Mesothelial cell of epicardium (in vitro differentiated cells): Measurements from ENCODE around the gene TRIM28. TPM values are rescaled to one million over a fixed set of nuclear protein-coding genes. Genes with fewer than 3 reads are reported as not detected.

Source experiments
- DNase-seq, 2 experiments: peaks; one replicate each; pipeline ENCODE4 v3.0.0; 2021; ENCODE audit warnings: low spot score in 2 of 2; ENCODE audit not compliant: unreplicated experiment in 2 of 2
- H3K27ac Mint-ChIP-seq: 2 replicates; pipeline ENCODE4 v1.8.0; 2021; ENCODE audit warnings: mixed read lengths
- H3K27me3 Mint-ChIP-seq: 2 replicates; pipeline ENCODE4 v1.8.0; 2021; ENCODE audit warnings: low read depth, mixed read lengths
- H3K36me3 Mint-ChIP-seq: 2 replicates; pipeline ENCODE4 v1.8.0; 2021; ENCODE audit warnings: mixed read lengths
- H3K4me1 Mint-ChIP-seq: 2 replicates; pipeline ENCODE4 v1.8.0; 2021; ENCODE audit warnings: mixed read lengths
- H3K4me3 Mint-ChIP-seq: 2 replicates; pipeline ENCODE4 v1.8.0; 2021; ENCODE audit warnings: mild to moderate bottlenecking, moderate library complexity, mixed read lengths
- H3K9me3 Mint-ChIP-seq: 2 replicates; pipeline ENCODE4 v1.8.0; 2021; ENCODE audit warnings: mixed read lengths
- total RNA-seq: library from RNA; stranded (reverse); gene quantifications from 3 replicates; pipeline ENCODE4 v1.2.1, GENCODE V29; 2021
- TF ChIP-seq, protein P1 (sequence below): fragments of 200-600 bp; sonication (generic); IDR thresholded peaks from one replicate; pipeline ENCODE4 v1.5.0; 2021; ENCODE audit warnings: antibody characterized with exemption; ENCODE audit not compliant: unreplicated experiment

The TRIM28 gene
- total RNA-seq, 1 donor from 2014 or later = 577 TPM

DNA sequence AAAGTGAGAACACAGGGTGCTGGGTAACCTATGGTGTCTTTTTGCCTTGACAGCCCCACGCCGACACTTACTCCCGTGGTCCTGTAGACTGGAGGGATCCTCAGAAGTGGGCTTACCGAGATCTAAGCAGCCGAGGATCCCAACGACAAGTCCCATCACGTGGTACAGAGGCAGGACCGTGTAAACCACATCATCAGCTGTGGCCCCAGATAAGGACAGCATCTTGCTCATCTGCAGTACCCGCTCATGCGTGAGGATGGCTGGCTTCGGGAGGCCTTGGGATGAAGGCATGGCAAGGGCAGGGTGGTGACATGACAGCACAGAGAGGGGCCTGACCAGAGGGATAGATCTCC is 34.2 kb upstream of the TRIM28 start:
- Mint-ChIP-seq H3K27me3 (no peaks in the 10 kb centered on the region), H3K36me3 (peaks cover 7% of the 10 kb centered on the region), H3K27ac (no peak overlapping the region), H3K9me3 (peaks cover 9% of the 10 kb centered on the region), H3K4me1 (peaks cover 6% of the 10 kb centered on the region), H3K4me3 (no peak overlapping the region)
- DNase-seq = no peak
- TF ChIP-seq, protein P1, sequence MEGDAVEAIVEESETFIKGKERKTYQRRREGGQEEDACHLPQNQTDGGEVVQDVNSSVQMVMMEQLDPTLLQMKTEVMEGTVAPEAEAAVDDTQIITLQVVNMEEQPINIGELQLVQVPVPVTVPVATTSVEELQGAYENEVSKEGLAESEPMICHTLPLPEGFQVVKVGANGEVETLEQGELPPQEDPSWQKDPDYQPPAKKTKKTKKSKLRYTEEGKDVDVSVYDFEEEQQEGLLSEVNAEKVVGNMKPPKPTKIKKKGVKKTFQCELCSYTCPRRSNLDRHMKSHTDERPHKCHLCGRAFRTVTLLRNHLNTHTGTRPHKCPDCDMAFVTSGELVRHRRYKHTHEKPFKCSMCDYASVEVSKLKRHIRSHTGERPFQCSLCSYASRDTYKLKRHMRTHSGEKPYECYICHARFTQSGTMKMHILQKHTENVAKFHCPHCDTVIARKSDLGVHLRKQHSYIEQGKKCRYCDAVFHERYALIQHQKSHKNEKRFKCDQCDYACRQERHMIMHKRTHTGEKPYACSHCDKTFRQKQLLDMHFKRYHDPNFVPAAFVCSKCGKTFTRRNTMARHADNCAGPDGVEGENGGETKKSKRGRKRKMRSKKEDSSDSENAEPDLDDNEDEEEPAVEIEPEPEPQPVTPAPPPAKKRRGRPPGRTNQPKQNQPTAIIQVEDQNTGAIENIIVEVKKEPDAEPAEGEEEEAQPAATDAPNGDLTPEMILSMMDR = no peak

- Mint-ChIP-seq H3K36me3 (peaks cover 7% of the 10 kb centered on the region), H3K27me3 (no peaks in the 10 kb centered on the region), H3K9me3 (peaks cover 9% of the 10 kb centered on the region), H3K4me3 (no peak overlapping the region), H3K27ac (no peak overlapping the region), H3K4me1 (peaks cover 9% of the 10 kb centered on the region)
- TF ChIP-seq, protein P1 = no peak
- DNase-seq = no peak
These were observed 33.6 kb upstream of the TRIM28 start for GRCh38 chr19:58510084-58510862.

- Mint-ChIP-seq H3K27me3 (no peaks in the 10 kb centered on the region), H3K4me3 (no peak within 1 kb of the TSS), H3K27ac (no peak within 1 kb of the TSS)
These were observed 32.3 kb upstream of the TRIM28 start, which contains the start of gene SLC27A5 for GRCh38 chr19:58511353-58512208. Gene SLC27A5 (minus strand): TSS chr19:58511992. CDS start chr19:58511955, 37 bp downstream.

DNA sequence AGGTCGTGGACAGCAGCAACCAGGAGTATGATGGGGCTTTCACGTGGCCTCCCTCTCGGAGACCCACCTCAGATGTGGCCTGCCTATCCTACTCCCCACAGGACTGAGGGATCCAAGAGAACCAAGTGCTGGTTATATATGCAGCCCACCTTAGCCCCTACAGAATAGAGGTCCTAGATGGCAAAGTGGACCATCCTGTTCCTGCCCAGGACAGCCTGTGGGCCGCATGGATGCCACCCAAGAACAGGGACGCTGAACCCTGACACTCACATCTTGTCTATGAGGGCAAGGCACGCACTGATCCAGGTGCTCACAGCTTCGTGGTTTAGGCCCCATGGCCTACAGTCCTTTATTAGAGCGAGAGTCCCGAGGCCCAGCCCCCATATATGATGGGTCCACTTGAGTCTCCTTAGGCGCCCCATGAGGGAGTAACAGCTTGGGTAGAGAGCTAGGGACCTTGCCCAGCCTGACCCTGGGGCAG is 30.6 kb upstream of the TRIM28 start:
- no peaks in the 10 kb centered on the region for H3K9me3 Mint-ChIP-seq
- no peak for DNase-seq
- peaks cover 23% of the 10 kb centered on the region for H3K4me1 Mint-ChIP-seq
- no peak overlapping the region for H3K4me3 Mint-ChIP-seq
- H3K27me3 Mint-ChIP-seq = no peaks in the 10 kb centered on the region
- no peaks in the 10 kb centered on the region for H3K36me3 Mint-ChIP-seq
- H3K27ac Mint-ChIP-seq = no peak overlapping the region
- TF ChIP-seq, protein P1 = no peak

More at GRCh38 chr19:58511353-58512208, 32.3 kb upstream of the TRIM28 start, which contains the start of gene SLC27A5:
- Mint-ChIP-seq H3K4me1 (peaks cover 18% of the 10 kb centered on the region), H3K9me3 (peaks cover 9% of the 10 kb centered on the region), H3K36me3 (peaks cover 7% of the 10 kb centered on the region)
- no peak for DNase-seq
- TF ChIP-seq, protein P1 = no peak

DNA sequence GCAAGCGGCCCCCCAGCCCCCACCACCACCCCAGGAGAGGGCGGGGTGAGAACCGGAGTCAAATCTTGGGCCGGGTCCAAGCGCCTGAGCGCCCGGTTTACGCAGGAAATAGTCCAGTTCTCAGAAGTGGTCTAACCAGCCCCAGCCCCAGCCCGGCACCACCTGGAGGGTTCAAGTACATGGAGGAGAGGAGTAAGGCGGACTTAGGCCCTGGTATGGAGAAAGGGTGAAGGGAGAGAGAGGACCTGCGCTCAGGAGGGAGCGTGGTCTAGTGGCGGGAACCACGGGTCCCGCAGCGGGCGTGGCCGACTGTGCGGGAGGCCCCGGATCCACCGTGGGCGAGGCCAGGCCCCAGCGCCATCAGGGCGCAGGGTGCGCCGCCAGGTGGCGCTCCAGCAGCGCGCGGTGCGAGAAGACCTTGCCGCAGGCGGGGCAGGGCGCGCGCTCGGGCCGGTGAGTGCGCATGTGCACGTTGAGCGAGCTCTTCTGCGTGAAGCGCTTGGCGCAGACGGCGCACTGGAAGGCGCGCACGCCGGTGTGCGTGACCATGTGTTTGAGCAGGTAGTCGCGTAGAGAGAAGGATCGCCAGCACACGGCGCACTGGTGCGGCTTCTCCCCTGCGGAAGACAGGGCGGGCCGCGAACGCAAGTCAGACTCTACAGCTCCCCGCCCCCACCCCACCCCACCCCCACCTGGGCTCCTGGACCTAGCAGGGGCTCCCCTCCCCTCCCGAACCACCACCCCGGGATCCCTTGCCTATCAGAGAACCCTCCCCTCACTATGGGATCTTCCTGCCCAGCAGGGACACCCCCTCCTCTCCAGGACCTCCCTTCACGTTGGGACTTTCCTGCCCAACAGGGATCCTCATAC is 29.9 kb upstream of the TRIM28 start:
- Mint-ChIP-seq H3K36me3 (no peaks in the 10 kb centered on the region), H3K9me3 (no peaks in the 10 kb centered on the region), H3K27ac (peak overlapping the region; percentile 76), H3K4me1 (peaks cover 30% of the 10 kb centered on the region), H3K4me3 (peak overlapping the region; percentile 71), H3K27me3 (no peaks in the 10 kb centered on the region)
- TF ChIP-seq, protein P1 = peak; percentile 95
- DNase-seq = peak; percentile 90 to 96
